ENCODE results near the gene CBX4.

The CBX4 gene

DNA sequence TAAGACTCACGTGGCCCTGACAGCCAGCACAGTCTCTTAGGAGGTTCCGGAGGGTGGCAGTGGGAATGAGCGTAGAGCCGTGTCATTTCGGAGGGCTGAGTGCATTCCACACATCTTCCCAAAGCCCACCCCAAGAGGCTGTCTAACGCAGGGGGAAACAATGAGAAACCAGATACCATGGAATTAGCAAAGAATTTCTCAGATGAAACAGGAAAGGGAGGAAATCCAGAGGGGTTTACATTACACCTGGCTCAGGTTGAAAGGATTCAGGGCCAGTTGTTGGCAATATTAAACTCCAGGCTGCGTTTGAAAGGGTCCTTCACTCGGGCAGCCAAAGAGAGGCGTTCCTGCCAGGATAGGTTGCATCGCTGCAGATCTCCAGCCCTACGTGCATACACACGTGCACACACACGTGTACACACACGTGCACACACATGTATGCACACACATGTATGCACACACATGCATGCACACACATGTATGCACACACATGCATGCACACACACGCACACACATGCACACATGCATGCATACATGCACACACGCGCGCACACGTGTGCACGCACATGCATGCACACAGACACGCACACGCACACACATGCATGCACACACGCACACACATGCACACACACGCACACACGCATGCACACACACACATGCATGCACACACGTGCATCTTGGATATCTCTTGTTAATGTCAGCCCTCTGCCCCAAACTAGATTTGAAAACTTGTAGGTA lies 12.2 kb downstream of the CBX4 start:
- no peak for DNase-seq

DNA sequence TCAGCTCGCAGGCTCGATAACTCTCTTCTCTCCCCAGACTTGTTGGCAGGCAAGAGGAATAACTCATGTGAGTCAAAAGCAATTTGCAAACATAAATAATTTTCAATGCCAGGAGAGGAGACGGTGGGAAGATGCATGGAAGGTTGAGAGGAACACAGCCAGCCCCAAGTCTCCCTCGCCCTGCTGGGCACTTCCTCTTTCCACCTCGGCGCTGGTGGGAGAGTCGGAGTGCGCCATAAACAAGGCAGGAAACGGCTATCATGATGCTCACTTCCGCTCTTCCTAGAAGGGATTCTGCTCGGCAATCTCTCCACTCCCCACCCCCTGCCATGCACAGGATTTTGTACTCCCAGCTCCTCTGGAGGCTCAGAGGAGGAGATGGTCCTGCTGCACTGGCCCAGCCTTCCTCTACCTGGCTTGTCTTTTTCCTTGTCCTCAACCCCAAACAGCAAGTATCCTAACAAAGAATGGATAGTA lies 13.0 kb downstream of the CBX4 start:
- DNase-seq: no peak

DNA sequence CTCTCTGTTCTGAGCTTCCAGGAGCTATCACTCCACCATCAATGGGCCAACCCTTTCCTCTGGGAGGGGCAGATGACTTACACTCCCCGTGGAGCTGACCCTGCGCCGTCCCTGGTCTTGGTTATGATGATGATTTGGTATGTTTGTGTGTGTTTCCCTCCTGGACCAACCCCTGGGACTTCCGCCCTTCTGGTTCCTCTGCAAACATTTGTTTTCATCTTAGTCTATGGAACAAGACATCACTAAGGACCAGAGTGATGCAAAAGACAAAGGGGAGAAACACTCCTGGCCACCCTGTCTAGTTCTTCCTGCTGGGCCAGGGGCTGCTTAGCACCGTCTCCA lies 13.7 kb downstream of the CBX4 start:
- DNase-seq: no peak

DNA sequence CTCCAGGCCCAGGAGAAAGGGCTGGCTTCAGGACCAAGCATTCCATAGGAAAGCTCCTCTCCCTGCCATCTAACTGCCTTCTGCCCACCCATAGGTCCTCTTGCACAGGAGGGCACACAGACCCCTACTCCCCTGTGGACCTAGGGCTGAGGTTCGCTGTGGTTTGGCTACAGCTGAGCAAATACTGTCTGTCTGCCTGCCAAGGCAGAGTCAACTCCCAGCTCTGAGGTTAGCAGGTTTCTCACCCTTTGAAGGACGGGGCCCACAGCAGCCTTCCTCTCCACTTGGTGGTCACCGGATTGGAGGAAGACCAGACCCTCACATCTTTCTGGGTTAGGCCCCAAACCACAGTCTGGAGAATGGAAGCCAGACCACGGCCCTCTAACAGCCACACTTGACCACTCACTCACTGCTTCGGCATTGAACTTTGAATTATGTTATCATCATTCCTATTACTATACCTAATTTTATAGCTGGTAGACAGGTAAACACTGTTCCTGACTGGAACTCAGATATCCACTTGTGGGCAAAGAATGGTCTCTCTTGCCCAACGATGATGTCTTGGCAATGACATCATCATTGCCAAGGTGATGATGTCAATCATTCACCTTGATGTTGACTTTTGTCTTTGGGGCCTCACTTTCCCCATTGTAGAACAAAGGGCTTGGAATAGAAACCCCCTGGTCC lies 14.2 kb downstream of the CBX4 start:
- DNase-seq: no peak

DNA sequence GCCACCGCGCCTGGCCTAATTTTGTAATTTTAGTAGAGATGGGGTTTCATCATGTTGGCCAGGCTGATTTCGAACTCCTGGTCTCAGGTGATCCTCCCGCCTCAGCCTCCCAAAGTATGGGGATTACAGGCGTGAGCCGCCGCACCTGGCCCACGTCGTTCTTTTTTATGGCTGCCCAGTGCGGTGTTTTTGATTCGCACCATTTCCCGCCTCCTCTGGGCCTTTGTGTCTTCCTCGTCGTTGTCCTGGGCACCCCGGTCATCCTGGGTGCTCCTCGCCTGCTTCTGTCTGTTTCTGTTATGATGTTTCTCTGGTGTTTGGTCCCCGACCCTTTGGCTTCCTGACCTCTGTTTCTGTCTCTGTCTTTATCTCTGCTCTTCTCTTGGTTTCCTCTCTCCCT lies 15.0 kb downstream of the CBX4 start:
- no peak for DNase-seq

DNA sequence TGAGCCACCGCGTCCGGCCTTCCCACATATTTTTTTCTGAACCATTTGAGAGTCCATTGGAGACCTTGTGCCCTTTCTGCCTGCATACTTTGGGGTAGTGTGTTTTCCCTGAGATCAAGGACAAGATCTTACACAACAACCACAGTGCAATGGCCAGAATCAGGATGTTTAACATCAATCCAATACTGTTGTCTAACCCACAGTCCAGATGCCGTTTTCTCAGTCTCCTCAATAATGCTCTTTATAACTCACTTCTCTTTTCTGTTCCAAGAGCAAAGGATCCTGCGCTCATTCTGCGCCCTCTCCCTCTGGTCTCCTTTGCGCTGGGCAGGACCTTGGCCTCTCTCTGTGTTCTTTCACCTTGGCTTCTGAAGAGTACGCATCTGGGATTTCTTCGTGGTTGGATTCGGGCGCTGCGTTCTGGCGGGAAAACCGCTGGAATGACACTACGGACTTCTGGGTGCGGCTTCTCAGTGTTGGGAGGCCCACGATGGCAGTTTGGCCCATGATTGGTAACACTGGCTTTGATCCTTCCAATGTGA lies 16.6 kb downstream of the CBX4 start:
- DNase-seq: no peak

DNA sequence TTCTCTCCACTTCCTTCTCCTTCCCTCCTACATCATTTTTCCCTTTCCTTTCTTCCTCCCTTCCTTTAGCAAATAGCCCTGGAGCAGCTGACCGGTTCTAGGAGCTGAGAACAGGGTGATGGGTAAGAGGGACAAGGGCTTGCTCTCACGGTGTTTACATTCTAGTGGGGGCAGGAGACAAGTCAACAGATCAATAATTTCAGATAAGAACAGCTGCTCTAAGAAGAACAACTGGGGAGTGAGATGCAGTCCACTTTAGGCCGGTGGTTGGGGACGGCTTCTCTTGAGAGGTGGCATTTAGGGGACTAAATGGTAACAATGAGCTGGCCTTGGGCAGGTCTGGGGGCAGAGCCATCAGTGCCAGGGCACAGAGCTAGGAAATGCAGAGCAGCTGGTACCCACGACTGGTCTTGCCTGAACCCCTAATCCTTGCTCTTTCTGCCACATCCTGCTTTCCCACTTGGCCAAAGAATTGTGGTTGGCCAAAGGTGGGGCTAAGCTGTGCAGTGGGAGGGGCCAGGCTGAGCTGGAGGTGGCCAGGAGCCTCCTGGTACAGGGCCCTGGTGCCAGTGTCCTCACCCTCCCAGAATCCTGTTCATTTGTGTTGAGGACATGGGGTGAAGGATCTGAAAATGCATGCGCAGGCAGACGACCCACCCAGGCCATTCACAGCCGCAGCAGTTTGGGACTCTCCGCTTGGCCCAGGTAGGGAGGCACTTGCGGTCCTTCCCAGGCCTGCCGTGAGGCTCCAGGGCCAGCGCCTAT lies 17.7 kb downstream of the CBX4 start:
- no peak for DNase-seq

DNA sequence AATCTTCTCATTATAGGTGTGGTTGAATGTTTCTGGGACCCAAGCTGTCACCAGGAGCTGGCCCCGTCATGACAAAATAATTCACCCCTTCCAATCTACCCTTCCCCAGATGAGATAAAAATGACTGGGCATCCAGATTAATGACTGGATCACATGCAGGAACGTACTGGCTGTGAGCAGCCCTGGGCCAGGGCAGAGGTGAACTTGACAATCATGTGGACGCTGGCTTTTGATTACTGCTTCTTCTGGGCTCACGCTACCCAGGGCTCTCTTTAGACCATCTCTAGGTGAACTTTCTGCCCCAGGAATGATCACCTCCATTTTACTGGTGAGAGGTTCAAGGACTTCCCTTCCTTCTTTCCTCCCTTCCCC lies 18.3 kb downstream of the CBX4 start:
- DNase-seq: no peak

DNA sequence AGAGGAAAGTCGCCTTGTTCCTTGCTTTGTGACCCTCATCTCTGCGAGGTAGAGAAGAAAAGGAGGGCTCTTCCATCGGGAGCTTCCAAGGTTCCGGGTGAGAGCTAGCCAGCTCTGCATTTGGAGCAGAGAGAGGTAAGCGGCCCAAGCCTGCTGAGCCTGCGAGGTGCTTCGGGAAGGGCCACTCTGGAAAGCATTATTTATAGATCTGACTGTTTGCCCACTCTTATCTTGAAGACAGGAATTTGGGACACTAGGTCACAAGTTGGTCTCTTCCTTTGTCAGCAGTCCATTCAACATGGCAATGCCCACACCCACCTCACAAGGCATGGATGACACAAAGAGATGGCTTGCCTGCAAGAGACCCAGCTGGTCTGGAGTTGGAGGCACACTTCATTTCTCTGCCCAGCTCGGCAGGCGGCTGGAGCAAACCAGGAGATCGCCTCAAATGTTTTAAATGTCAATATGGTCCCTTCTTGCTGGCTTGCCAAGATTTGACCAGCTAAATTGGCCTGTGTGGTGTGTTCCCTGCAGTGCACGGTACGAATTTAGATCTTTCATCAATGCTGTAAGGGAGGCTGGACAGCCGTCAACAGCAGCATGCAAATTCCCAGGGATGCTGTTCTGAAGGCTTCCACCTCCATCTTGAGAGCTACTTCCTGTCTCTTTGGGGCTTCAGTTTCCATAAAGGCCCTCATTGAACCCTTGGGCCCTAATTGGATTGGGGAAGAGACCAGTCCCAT lies 19.5 kb downstream of the CBX4 start:
- DNase-seq: no peak

DNA sequence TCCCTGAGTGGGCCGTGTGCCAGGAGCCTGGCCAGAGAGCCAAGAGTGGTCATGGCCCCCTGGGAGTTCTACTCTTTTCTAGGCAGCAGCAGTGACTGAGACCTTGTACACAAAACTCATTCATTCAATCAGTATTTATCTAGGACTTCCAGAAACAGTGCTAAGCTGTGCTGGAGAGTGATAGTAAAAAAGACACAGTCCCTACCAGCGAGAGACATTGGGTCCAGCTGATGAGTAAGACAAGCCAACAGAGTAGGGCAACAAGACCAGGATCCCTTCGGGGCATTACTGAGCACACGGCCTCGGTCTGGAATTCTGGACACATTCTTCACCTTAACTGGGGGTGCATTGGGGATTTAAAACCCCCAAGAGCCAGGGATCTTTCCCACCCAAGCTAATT lies 20.2 kb downstream of the CBX4 start:
- DNase-seq: no peak

DNA sequence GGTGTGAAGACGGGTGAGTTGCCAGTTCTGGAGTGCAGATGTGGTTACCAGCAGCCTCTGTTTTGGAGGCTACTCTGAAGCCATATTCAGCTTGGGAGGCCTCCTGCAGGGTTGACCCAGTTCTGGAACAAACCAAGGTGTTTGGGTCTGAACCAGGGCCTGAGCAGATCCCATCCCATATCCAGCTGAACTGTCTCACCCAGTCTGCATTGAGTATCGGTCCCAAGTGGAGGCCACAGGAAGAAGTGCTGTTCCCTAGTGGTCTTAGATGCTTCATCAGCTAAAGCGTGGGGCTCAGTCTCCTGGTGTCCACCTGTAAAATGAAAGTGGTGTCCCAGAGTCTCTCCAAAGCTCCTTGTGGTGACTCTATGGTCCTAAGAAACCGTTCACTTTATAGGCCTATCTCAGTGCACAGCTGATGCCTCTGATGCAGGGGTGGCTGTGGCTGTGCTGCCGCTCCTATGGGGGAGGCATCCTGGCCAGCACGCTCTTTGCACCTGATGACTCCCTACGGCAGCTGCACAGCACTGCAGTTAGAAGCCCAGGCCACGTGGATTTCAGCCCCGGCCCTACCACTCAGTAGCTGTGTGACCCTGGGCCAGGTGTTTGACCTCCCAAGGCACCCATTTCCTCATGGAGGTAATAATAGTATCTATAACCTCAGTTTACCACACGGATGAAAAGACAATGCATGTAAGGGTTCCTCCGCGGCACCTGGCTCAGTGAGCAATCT lies 21.0 kb downstream of the CBX4 start:
- DNase-seq: no peak

DNA sequence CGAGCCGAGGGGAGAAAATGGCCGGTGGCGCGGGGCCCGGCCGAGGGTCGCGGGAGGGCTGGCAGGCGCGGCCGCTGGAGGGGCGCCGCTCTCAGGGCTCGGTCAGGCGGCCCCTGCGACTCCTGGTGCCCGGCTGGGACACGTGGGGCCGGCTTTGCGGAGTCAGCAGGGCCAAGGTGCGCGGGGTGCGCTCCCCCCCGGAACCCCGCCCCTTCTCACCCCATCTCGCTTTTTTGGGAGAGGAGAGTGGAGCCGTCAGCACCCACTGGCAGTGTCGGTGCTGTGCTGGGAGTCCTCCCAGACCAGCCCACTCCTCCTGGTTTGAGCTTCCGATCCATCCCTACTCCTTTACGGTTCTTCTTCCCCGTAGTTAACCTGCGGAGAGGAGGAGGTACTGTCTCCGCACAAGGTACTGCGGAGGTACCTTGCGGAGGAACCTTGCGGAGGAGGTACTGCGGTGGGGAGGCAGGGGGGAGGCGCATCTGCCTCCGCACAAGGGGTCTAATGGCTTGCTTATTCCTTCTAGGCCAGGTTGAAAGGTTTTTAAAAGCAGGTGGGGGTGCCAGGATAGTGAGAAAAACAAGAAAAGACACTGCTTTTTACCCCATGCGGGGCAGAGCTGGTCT lies 23.3 kb downstream of the CBX4 start:
- no peak for DNase-seq

DNA sequence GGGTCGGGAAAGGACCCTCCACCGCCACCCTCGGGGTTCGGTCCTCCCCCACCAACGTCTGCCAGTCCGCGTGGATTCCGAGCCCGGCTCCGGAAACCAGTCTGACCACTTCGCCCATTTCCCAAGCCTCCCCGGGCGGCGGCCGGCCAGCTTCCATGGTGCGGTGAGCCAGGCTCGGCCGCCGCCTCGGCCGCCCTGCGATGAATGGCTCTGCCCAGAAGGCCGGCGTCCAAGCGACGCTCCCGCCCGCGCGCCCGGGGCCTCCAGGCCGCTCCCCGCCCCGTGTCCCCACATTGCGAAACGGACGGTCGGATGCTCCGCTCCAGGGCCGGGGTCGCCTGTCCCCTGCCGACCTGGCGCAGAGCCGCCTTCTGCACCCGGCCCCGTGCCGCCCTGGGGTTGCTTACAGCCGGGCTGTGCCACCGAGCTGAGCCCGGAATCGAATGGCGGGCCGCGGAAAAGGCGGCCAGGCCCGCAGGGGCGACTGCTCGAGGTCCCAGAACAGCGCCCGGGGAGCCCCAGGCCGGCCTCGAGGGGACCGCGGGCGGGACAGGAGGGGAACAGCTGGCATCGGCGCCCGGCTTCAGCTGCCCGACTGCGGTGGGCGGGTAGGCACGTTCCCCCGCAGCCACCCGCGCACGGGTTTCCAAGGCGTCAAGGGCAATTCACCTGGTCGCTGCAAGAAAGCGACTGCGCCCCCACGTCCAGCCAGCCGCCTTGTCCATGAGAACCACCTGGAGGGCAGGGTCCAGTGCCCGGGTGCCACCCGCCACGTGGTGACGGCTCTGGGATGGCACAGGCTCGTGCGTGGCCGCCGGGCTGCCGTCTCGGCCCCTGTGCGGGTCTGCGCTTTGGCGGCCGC lies 24.0 kb downstream of the CBX4 start:
- no peak for DNase-seq

DNA sequence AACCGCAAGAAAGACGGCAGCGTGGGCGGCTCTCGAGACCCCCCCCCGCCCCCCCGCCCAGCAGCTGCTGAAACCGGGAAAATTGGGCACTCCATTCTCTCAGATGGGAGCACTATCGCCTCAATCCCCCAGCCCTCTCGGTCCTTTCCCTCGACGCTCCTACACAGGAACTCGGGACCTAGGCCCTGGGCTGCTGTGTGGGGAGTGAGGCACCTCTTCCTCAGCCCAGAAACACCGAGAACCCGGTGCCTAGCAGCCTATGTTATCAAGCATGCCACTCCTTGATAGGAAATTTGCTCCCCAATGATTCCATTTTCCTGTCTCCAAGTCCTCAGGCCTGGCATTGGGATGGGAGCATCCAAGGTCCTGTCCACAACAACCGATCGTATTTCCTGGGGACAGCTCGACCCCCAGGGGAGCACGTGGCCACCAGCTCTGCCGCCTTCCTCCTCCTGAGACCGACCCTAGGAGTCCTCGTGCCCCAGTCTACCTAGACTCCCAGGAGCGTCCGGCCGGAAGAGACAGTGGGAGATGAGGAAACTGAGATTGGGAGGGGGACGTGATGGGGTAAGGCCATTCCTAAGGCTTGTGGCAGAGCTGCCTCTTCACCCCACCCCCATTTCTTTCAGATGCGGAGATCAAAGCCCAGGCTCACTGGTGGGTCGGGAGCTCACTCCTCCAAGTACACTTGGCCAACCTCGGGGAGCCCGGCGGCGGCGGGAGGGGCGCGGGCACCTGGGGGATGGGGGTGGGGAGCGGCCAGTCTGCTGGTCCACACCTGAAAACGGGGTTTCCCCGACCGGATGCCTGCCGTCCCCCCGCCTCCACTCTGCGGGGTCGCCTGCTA lies 24.9 kb downstream of the CBX4 start:
- no peak for DNase-seq

DNA sequence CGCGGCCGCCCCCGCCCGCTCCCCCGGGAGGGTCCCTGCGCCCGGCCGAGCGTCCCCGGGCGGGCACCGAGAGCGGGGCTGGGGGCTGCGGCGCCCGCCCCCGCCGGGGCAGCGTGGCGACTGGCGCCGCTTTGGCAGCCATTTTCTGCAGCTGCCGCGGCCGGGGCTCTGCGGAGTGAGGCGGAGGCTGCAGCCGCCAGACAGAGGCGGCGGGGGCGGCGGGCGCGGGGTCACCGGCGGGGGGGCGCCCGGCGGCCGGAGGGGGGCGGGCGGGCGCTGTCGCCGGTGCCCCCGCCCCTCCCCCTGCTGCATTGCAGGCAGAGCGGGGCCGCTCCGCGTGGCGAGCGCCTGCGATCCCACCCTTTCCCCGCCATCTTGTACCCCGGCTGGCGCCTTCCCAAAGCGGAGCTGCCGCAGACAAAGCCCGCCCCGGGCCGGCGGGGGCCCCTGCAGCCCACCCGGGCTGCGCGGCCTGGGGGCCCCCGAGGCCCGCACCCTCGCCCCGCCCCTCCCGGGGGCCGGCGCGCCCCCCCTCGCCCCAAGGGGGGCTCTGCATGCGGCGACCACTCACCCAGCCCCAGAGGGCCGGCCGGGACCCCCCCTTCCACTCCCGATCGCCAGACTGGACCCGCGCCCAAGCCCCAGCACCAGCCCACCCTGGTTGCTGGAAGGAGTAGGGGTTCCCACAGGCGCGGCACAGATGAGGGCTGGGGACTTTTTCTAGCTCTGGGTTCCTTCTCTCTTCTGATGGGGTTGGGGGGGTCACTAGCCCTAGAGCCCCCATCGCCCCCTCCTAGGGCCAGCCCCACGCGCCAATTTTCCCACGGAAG lies 25.7 kb downstream of the CBX4 start:
- DNase-seq: peak in 1 of 2 experiments; percentile 66

DNA sequence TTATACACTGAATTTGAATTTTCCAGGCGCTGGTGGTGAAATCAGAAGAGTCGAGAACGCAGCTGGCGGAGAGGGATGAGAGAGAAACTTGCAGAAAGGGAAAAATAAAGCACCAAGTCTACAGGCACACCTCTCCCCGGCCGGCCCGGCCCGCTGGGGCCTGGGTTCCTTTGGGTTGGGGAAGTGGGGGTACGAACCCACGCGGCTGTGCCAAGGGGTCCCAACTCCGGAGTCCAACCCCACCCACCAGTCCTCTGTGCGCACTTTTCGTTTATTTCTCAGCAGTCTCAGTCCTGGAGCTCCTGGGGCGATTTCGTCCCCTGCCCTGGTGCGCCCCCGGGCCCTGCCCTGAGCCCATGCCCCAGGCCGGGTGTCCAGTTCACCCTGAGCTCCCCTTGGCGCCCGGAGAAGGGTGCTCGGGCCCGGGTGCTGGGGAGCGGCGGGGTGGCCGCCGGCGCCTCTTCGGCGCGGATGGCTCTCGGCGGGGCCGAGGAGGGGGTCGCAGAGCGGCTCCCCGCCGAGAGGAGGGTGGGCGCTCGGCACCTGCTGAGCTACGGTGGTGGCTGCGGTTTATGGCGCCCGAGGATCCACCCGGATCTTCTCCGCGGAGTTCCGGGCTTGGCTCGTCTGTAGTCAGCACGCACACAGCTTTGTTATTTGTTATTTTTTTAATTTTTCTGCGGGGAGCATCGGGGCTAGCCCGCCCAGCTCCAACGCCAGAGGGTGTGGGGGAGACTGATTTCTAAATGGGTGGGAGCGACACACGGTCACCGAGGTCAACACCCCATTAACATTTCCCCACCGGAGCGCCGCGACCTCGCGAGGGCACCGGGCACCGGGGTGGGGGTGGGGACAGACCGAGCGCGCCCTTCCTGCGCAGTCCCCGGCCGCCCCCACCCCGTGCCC lies 26.6 kb downstream of the CBX4 start:
- DNase-seq: no peak

DNA sequence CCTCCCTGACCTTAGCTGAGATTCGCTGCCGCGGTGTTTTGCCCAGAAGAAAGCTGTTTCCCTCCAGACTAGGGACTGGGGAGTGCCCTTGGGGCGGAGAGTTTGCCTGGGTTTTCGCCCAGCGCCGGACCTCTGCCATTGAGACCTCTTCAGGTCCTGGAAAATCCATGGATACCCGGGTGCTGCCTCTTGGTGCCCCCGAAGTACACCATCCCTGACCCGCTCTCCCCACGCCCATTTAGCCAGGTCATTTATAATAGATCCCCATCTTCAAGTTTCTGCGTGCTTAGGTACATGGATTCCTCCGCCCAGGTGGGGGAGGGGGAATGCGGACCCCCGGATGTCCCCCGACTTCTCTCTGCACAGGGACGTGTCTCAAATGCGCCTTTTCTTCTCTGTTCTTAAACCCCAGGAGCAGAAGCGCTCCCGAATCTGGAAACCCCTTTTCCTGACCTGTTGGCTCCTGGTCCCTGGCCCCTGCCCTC lies 27.3 kb downstream of the CBX4 start:
- no peak for DNase-seq
